Ovary (tissue), 3 donors: ENCODE results near the gene ADAMTS2.

ENCODE experiments used
- EP300 ChIP-seq: sonication (generic); formaldehyde crosslinking; IDR thresholded peaks from one replicate; pipeline ENCODE4 v1.6.1; 2017; ENCODE audit warnings: antibody characterized with exemption
- POLR2A ChIP-seq: fragments of 450-650 bp; IDR thresholded peaks from one replicate; pipeline ENCODE4 v1.6.1; 2017; ENCODE audit warnings: antibody characterized with exemption, mild to moderate bottlenecking, moderate library complexity
- TF ChIP-seq, protein P1 (sequence below), 3 donors: fragments of 450-650 bp in 2 of 3; fragments of 200-600 bp in 1 of 3; IDR thresholded peaks; one replicate each; pipeline versions ENCODE4 v1.5.1 to v1.8.0; 2016 to 2022; ENCODE audit warnings: antibody characterized with exemption in 3 of 3, mild to moderate bottlenecking in 1 of 3
- donor health status: DM: no; HTN: no; CAD: no.

GRCh38 chr5:179193746-179194145, 151.5 kb downstream of the ADAMTS2 start:
- TF ChIP-seq, protein P1, sequence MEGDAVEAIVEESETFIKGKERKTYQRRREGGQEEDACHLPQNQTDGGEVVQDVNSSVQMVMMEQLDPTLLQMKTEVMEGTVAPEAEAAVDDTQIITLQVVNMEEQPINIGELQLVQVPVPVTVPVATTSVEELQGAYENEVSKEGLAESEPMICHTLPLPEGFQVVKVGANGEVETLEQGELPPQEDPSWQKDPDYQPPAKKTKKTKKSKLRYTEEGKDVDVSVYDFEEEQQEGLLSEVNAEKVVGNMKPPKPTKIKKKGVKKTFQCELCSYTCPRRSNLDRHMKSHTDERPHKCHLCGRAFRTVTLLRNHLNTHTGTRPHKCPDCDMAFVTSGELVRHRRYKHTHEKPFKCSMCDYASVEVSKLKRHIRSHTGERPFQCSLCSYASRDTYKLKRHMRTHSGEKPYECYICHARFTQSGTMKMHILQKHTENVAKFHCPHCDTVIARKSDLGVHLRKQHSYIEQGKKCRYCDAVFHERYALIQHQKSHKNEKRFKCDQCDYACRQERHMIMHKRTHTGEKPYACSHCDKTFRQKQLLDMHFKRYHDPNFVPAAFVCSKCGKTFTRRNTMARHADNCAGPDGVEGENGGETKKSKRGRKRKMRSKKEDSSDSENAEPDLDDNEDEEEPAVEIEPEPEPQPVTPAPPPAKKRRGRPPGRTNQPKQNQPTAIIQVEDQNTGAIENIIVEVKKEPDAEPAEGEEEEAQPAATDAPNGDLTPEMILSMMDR (IDR thresholded peaks at IDR 0.05): no peak
- TF ChIP-seq POLR2A: no peak
- no peak for TF ChIP-seq EP300
